ENCODE results near the gene SCAF4.

SCAF4 gene

DNA sequence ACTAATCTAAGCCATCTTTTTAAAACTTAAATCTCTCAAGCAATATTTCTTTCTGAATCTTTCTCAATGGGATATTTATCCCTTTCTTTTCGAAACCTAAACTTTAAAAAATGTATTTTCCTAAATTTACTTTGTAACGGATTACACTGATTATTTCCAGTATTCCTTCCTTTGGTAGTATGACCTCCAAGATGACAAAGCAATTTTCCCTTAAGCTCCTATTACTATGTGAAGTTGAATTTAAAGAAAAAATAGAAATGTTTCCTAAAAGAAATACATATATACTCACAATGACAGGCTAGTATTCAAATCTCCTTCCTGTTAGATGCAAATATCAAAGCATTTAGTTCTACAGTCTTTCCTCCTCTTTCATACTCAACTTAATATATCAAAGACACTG lies 15.8 kb downstream of the SCAF4 start:
- H3K4me1 ChIP-seq = no peaks in the 10 kb centered on the region
- no peak overlapping the region for H3K9ac ChIP-seq
- peaks cover 100% of the 10 kb centered on the region for H4K20me1 ChIP-seq
- no peak overlapping the region for H3K27ac ChIP-seq
- H3K9me3 ChIP-seq = no peaks in the 10 kb centered on the region
- H3K4me2 ChIP-seq = no peak overlapping the region
- no peak for TF ChIP-seq Cebpa-rat (IDR thresholded peaks at IDR 0.05)
- no peak overlapping the region for H3K4me3 ChIP-seq
- no peaks in the 10 kb centered on the region for H3K27me3 ChIP-seq
- peaks cover 10% of the 10 kb centered on the region; the same call in 1 of the 2 replicates for H3K36me3 ChIP-seq

DNA sequence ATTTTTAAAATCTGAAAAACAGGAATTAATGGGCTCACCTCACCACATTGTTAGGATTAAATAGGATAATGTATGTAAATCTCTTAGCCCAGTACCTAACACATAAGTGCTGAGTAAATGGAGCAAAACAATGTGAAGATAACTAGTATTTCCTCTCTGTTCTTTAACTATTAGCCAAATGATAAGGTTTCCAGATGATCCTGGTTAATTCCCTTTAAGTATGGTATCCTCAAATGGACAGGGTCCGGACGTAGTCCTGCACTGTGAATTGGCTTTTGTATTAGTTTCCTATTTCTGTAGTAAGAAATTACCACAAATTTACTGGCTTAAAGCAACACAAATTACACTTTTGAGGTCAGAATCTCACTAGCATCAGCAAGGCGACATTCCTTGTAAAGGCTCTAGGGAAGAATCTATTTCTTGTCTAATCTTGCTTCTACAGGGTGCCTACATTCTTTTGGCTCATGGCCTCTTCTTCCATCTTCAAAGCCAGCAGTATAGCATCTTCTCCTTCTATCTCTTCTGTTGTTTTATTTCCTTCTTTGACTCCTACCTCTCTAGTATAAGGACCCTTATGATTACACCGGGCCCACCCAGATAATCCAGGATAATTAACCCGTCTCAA lies 17.1 kb downstream of the SCAF4 start:
- Histone ChIP-seq H3K4me2 (no peak overlapping the region), H4K20me1 (peaks cover 100% of the 10 kb centered on the region), H3K27ac (no peak overlapping the region)

DNA sequence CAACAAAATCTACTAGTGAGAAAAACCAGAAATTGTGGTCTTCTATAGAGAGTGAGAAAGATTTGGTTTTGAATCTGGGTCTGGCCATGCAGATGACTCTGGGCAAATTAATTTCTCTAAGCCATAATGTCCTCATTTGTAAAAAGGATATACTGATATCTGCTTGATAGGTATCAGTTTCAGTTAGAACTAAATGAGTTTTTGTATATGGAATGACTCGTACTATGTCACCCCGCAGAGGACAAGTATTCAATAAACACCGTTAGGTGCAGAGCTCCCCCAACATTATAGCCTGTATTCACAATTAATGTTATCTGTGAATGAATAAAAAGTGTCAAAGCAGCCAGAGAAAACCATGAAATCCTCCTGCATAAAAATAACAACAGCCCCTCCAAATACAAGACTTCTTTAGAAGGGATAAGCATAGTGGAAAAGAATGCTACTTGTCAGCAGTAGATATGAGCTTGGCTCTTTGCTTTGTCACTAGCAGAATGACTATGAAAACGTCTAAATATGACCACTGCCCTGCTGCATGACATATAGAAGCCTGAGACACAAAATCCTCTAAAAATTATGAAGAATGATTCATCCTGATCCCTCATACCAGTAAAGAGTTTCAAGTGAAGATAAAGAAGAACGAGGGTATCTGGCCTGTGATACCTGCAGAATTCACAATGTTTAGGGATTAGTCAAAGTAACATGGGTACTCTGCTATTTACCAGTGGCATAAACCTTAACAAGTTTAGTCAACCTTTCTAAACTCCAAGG lies 17.8 kb downstream of the SCAF4 start:
- Histone ChIP-seq H4K20me1 (peaks cover 100% of the 10 kb centered on the region), H3K9me3 (no peaks in the 10 kb centered on the region), H3K9ac (no peak overlapping the region), H3K27me3 (no peaks in the 10 kb centered on the region), H3K36me3 (0 out of 2 replicates have a peak, but pooled peaks cover 3% of the 10 kb centered on the region), H3K4me3 (no peak overlapping the region), H3K4me1 (peaks cover 10% of the 10 kb centered on the region; the same call in 1 of the 2 replicates), H3K4me2 (no peak overlapping the region), H3K27ac (no peak overlapping the region)
- no peak for TF ChIP-seq Cebpa-rat (IDR thresholded peaks at IDR 0.05)

More for the DNA sequence above, 17.1 kb downstream of the SCAF4 start:
- Histone ChIP-seq H3K4me1 (peaks cover 3% of the 10 kb centered on the region; the same call in 1 of the 2 replicates), H3K9ac (no peak overlapping the region), H3K4me3 (no peak overlapping the region), H3K9me3 (no peaks in the 10 kb centered on the region), H3K27me3 (no peaks in the 10 kb centered on the region), H3K36me3 (peaks cover 9% of the 10 kb centered on the region; the same call in 1 of the 2 replicates)
- TF ChIP-seq Cebpa-rat (IDR thresholded peaks at IDR 0.05) = no peak

DNA sequence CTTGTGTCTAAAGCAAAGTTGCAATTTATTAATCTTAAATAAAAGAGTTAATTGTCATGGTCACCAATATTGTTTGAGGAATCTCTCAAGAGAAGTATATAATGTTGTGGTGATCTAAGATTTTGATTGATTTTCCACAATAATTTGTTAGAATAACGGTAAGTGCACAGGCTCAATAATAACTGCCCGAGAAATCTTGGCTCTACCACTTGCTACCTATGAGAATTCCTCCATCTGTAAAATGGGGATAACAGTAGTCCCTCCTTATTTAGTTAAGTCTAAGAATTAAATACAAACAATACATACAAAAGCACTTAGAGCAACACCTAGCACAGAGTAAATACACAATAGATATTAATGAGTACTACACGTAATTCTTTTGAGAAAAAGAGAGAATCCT lies 18.8 kb downstream of the SCAF4 start:
- no peak for TF ChIP-seq Cebpa-rat (IDR thresholded peaks at IDR 0.05)
- Histone ChIP-seq H3K4me2 (no peak overlapping the region), H3K9ac (no peak overlapping the region), H3K27me3 (no peaks in the 10 kb centered on the region), H4K20me1 (peaks cover 100% of the 10 kb centered on the region), H3K4me1 (peaks cover 14% of the 10 kb centered on the region; the same call in 1 of the 2 replicates), H3K9me3 (no peaks in the 10 kb centered on the region), H3K27ac (no peak overlapping the region), H3K36me3 (peaks cover 1% of the 10 kb centered on the region; the same call in 1 of the 2 replicates), H3K4me3 (no peak overlapping the region)

DNA sequence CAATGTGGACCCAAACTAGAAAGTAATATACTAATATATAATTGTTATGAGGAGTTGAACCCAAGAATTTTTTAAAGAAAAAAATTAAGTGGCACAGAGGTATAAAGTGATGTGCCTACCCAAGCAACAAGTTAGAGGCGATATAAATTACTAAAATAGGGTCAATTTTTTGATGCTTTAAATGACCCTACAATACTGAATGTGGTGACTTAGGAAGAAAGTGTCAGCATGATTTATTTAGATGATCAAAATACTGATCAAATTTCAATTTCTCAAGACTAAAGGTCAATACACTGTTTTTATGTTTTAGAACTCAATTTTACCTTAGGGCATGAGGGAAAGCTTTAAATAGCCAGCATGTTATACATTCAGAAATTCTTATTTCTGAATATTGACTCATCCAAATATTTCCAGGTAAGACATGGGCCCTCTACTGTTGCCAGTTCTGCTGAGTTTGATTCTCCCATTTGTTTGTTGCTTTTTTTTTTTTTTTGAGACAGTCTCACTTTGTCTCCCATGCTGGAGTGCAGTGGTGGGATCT lies 20.1 kb downstream of the SCAF4 start:
- Histone ChIP-seq H3K27ac (no peak overlapping the region), H3K9ac (no peak overlapping the region), H3K4me2 (no peak overlapping the region), H3K9me3 (no peaks in the 10 kb centered on the region), H3K4me3 (no peak overlapping the region), H3K27me3 (no peaks in the 10 kb centered on the region), H3K4me1 (peaks cover 21% of the 10 kb centered on the region), H4K20me1 (peaks cover 100% of the 10 kb centered on the region), H3K36me3 (peaks cover 3% of the 10 kb centered on the region; the same call in 1 of the 2 replicates)
- TF ChIP-seq Cebpa-rat (IDR thresholded peaks at IDR 0.05) = no peak

DNA sequence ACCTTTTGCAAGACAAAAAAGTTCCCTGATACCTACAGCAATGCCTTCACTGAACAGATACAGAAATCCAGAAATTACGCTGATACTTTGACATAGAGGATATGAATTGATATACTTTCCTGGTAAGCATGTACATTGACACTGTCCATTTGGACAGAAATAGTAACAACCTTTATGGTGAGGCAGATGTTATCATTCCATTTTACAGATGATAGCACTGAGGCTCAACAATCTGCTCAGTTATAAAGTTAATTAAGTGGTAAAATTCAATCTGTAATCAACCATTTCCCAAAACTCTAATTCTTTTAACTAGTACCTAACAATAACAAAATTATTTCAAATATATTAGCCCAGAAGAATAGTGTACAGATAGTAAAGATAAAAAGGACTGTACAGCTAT lies 20.6 kb downstream of the SCAF4 start:
- H3K9me3 ChIP-seq = no peaks in the 10 kb centered on the region
- H3K4me1 ChIP-seq = peaks cover 21% of the 10 kb centered on the region
- H3K36me3 ChIP-seq = peaks cover 3% of the 10 kb centered on the region; the same call in 1 of the 2 replicates
- no peak for TF ChIP-seq Cebpa-rat (IDR thresholded peaks at IDR 0.05)
- no peak overlapping the region for H3K9ac ChIP-seq
- H3K4me2 ChIP-seq = no peak overlapping the region
- no peaks in the 10 kb centered on the region for H3K27me3 ChIP-seq
- no peak overlapping the region for H3K27ac ChIP-seq
- no peak overlapping the region for H3K4me3 ChIP-seq
- peaks cover 100% of the 10 kb centered on the region for H4K20me1 ChIP-seq

DNA sequence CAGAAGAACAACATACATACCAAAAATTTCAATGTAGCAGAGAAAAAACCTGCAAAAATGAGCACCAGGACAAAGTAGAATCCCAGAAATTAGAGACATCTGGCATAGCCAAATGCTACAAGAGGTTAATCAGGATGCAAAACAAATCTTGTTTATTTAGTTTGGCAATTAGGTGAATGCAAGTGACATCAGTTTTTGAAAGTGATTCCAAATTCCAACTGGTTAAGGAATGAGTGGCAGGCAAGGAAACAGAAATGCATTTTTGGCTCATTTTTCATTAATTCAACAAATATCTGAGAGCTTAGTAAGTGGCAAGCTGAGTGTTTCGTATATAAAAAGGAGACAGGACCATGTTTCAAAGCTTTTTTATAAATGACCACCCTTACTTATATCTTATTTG lies 21.3 kb downstream of the SCAF4 start:
- no peak overlapping the region for H3K4me2 ChIP-seq
- no peaks in the 10 kb centered on the region for H3K27me3 ChIP-seq
- peaks cover 21% of the 10 kb centered on the region for H3K4me1 ChIP-seq
- no peaks in the 10 kb centered on the region for H3K9me3 ChIP-seq
- peaks cover 100% of the 10 kb centered on the region for H4K20me1 ChIP-seq
- no peak overlapping the region for H3K9ac ChIP-seq
- peaks cover 7% of the 10 kb centered on the region; the same call in 1 of the 2 replicates for H3K36me3 ChIP-seq
- H3K27ac ChIP-seq = no peak overlapping the region
- no peak overlapping the region for H3K4me3 ChIP-seq
- no peak for TF ChIP-seq Cebpa-rat (IDR thresholded peaks at IDR 0.05)

DNA sequence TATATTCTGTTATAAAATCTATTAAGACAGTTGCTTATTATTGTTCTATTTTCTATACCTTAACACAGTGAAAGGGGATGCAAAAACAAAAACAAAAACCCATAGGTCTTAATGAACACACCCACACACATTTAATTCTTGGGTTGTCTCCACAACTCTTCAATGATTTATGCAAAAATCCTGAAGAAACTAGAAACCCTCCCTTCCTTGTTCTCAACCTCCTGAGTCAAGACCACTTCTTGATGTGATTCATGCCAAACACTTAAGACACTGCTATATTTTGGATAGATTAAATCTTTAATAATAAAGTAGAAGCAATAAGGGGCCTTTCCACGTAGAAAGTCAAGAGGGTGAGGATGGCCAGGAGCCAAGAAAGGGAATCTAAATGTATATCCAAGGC lies 23.4 kb downstream of the SCAF4 start:
- Histone ChIP-seq H3K4me1 (peaks cover 21% of the 10 kb centered on the region), H4K20me1 (peaks cover 99% of the 10 kb centered on the region), H3K36me3 (peaks cover 18% of the 10 kb centered on the region; the same call in 1 of the 2 replicates), H3K9ac (no peak overlapping the region), H3K4me3 (no peak overlapping the region), H3K9me3 (no peaks in the 10 kb centered on the region), H3K27me3 (no peaks in the 10 kb centered on the region), H3K27ac (no peak overlapping the region), H3K4me2 (no peak overlapping the region)
- no peak for TF ChIP-seq Cebpa-rat (IDR thresholded peaks at IDR 0.05)

DNA sequence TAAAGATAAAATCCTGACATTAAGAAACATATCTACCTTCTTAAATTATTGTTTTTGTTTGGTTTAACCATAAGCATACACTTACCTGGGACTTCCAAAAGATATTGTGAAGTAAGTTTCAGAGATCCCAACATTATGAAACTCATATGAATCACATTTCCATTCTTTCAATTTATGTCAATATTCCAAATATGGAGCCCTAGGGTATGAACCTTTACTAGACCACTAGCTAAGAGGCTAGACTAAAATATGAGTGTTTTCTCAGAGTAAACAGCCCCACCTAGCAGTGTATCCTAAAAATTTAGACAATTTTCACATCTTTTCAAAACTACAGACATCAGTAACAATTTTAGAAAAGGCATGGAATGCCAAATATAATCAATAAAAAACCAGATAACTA lies 24.4 kb downstream of the SCAF4 start:
- Histone ChIP-seq H3K4me1 (peaks cover 21% of the 10 kb centered on the region), H3K9me3 (no peaks in the 10 kb centered on the region), H3K4me2 (no peak overlapping the region), H3K36me3 (peaks cover 27% of the 10 kb centered on the region; the same call in 1 of the 2 replicates), H3K9ac (no peak overlapping the region), H3K27ac (no peak overlapping the region), H3K27me3 (no peaks in the 10 kb centered on the region), H3K4me3 (no peak overlapping the region), H4K20me1 (peaks cover 99% of the 10 kb centered on the region)
- TF ChIP-seq Cebpa-rat (IDR thresholded peaks at IDR 0.05) = no peak

DNA sequence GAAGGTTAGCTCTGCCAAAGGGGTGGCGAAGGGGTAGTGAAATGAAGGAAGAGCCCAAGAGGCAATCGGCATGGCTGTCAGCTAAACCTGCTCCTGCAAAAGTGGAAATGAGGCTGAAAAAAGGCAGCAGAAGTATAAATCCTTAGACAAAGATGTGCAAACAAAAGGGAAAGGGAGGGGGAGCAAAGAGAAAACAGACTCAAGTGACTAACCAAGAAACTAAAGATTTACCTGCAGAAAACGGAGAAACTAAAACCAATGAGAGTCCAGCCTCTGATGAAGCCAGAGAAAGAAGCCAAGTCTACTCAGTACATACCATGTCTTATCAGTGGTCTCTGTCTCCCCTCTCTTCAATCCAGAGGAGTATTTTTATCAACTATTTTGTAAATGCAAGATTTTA lies 25.4 kb downstream of the SCAF4 start:
- peaks cover 37% of the 10 kb centered on the region for H3K36me3 ChIP-seq
- H4K20me1 ChIP-seq = peaks cover 99% of the 10 kb centered on the region
- no peak overlapping the region for H3K9ac ChIP-seq
- TF ChIP-seq Cebpa-rat (IDR thresholded peaks at IDR 0.05) = no peak
- no peak overlapping the region for H3K4me2 ChIP-seq
- H3K27ac ChIP-seq = no peak overlapping the region
- no peaks in the 10 kb centered on the region for H3K27me3 ChIP-seq
- no peaks in the 10 kb centered on the region for H3K9me3 ChIP-seq
- H3K4me3 ChIP-seq = no peak overlapping the region
- H3K4me1 ChIP-seq = peaks cover 21% of the 10 kb centered on the region
